SK-N-SH (cell line): ENCODE results near the gene EIF2S1. TPM values are rescaled to one million over a fixed set of nuclear protein-coding genes. Genes with fewer than 3 reads are reported as not detected.
"Not testable (repeated sequence)": the region's sequence is repeated elsewhere in the genome, so short reads cannot be mapped to it uniquely, and the experiment has no call there.

Source experiments
- CTCF ChIA-PET: fragments of 300-600, 350-600 bp; formaldehyde crosslinking; extraction: SDS; loops from one replicate; lab custom pipeline; 2021; lab: Yijun Ruan, JAX
- POLR2A ChIA-PET: fragments of 350-600 bp; sonication (Branson Sonifier 250); formaldehyde crosslinking; extraction: SDS; loops from one replicate; lab custom pipeline; 2020; ENCODE audit warnings: antibody characterized with exemption, inconsistent platforms; lab: Yijun Ruan, JAX
- DNase-seq: peaks from one replicate; pipeline ENCODE4 v3.0.0; 2012
- H2AFZ ChIP-seq: fragments of 200-600 bp; sonication (generic); 2 replicates; pipeline ENCODE4 v1.8.1; 2016; ENCODE audit warnings: antibody characterized with exemption, mild to moderate bottlenecking, low read depth
- H3F3A ChIP-seq: fragments of 200-600 bp; sonication (generic); replicated peaks from 2 replicates; pipeline ENCODE3; 2016; ENCODE audit warnings: antibody characterized with exemption, mild to moderate bottlenecking; ENCODE audit not compliant: insufficient read depth
- H3K27ac ChIP-seq, 2 experiments: fragments of 200-500 bp in 1 of 2; fragments of 200-600 bp in 1 of 2; sonication (Bioruptor generic) in 1 of 2; sonication (generic), shearing (Covaris generic) in 1 of 2; 2 replicates each; pipeline versions ENCODE4 v1.5.1 to v1.6.1; 2014 to 2016; ENCODE audit warnings: low read depth in 2 of 2, inconsistent platforms in 1 of 2, low read length in 1 of 2, mild to moderate bottlenecking in 1 of 2, mixed read lengths in 1 of 2
- H3K27me3 ChIP-seq: fragments of 200-600 bp; sonication (generic), shearing (Covaris generic); 2 replicates; pipeline ENCODE4 v1.6.1; 2016; ENCODE audit warnings: mixed run types; ENCODE audit not compliant: insufficient read depth
- H3K36me3 ChIP-seq, 2 experiments: fragments of 200-500 bp in 1 of 2; fragments of 200-600 bp in 1 of 2; sonication (Bioruptor generic) in 1 of 2; sonication (generic) in 1 of 2; replicated peaks in 1 of 2; 2 replicates each; pipeline versions ENCODE3 to v1.5.1; 2014 to 2016; ENCODE audit warnings: low read length in 1 of 2, mild to moderate bottlenecking in 1 of 2; ENCODE audit not compliant: insufficient read depth in 2 of 2, control insufficient read depth in 1 of 2
- H3K4me1 ChIP-seq, 2 experiments: fragments of 200-500 bp in 1 of 2; fragments of 200-600 bp in 1 of 2; sonication (Bioruptor generic) in 1 of 2; sonication (generic), shearing (Covaris generic) in 1 of 2; 2 replicates each; pipeline versions ENCODE4 v1.5.1 to v1.6.1; 2014 to 2016; ENCODE audit warnings: low read depth in 1 of 2, low read length in 1 of 2, mixed run types in 1 of 2; ENCODE audit not compliant: insufficient read depth in 2 of 2, control insufficient read depth in 1 of 2
- H3K4me2 ChIP-seq: fragments of 200-600 bp; sonication (generic), shearing (Covaris generic); 2 replicates; pipeline ENCODE4 v1.6.1; 2017; ENCODE audit warnings: mixed run types
- H3K4me3 ChIP-seq, 2 experiments: fragments of 200-500 bp in 1 of 2; fragments of 200-600 bp in 1 of 2; sonication (Bioruptor generic) in 1 of 2; sonication (generic), shearing (Covaris generic) in 1 of 2; 2 replicates each; pipeline versions ENCODE4 v1.5.1 to v1.8.1; 2014 to 2016; ENCODE audit warnings: low read depth in 2 of 2, inconsistent platforms in 1 of 2, low read length in 1 of 2, mild to moderate bottlenecking in 1 of 2, mixed read lengths in 1 of 2, moderate library complexity in 1 of 2
- H3K79me2 ChIP-seq: fragments of 200-600 bp; sonication (generic); 2 replicates; pipeline ENCODE4 v1.8.1; 2017; ENCODE audit warnings: mild to moderate bottlenecking; ENCODE audit not compliant: insufficient read depth
- H3K9ac ChIP-seq: fragments of 200-600 bp; sonication (generic); 2 replicates; pipeline ENCODE4 v1.6.1; 2017; ENCODE audit warnings: mixed run types
- H3K9me2 ChIP-seq: fragments of 200-600 bp; sonication (generic); 2 replicates; pipeline ENCODE4 v1.6.1; 2017; ENCODE audit warnings: mixed run types
- H3K9me3 ChIP-seq: fragments of 200-600 bp; sonication (generic); 2 replicates; pipeline ENCODE4 v1.6.1; 2017; ENCODE audit warnings: mixed run types, mild to moderate bottlenecking, moderate library complexity
- H4K20me1 ChIP-seq: fragments of 200-600 bp; sonication (generic); 2 replicates; pipeline ENCODE4 v1.6.1; 2017; ENCODE audit warnings: mild to moderate bottlenecking, mixed run types; ENCODE audit not compliant: insufficient read depth
- ELF1 ChIP-seq: IDR thresholded peaks from 2 replicates; pipeline ENCODE4 v1.4.0; 2012
- FOSL2 ChIP-seq: IDR thresholded peaks from 2 replicates; pipeline ENCODE4 v1.4.0; 2012; ENCODE audit warnings: low read depth, mild to moderate bottlenecking, moderate library complexity, borderline replicate concordance
- FOXJ3 ChIP-seq: sonication (generic); formaldehyde crosslinking; IDR thresholded peaks from 2 replicates; pipeline ENCODE4 v1.5.1; 2020; ENCODE audit warnings: mild to moderate bottlenecking, missing genetic modification reagents
- FOXM1 ChIP-seq: IDR thresholded peaks from 2 replicates; pipeline ENCODE4 v1.4.0; 2012; ENCODE audit warnings: low read depth, mild to moderate bottlenecking
- RAD21 ChIP-seq: IDR thresholded peaks from 2 replicates; pipeline ENCODE4 v1.6.1; 2012; ENCODE audit warnings: mild to moderate bottlenecking, low read length
- SIN3A ChIP-seq: IDR thresholded peaks from 2 replicates; pipeline ENCODE4 v1.6.1; 2012; ENCODE audit warnings: low read depth, mild to moderate bottlenecking, low read length, moderate library complexity, borderline replicate concordance
- TAF1 ChIP-seq: IDR thresholded peaks from 2 replicates; pipeline ENCODE4 v1.6.1; 2012; ENCODE audit warnings: low read depth, mild to moderate bottlenecking, low read length, moderate library complexity, borderline replicate concordance
- TEAD4 ChIP-seq: IDR thresholded peaks from 2 replicates; pipeline ENCODE4 v1.4.0; 2012; ENCODE audit warnings: mild to moderate bottlenecking, borderline replicate concordance; ENCODE audit not compliant: insufficient read depth
- USF1 ChIP-seq: IDR thresholded peaks from 2 replicates; pipeline ENCODE4 v1.4.0; 2012; ENCODE audit warnings: low read depth, borderline replicate concordance
- USF2 ChIP-seq: fragments of 150-350 bp; IDR thresholded peaks from 2 replicates; pipeline ENCODE4 v1.6.1; 2017; ENCODE audit warnings: antibody characterized with exemption, low read length, low read depth, borderline replicate concordance
- YY1 ChIP-seq: IDR thresholded peaks from 2 replicates; pipeline ENCODE4 v1.4.0; 2012; ENCODE audit warnings: low read depth, mild to moderate bottlenecking
- WGBS: methylation state at CpG from one replicate; pipeline ENCODE4 v1.1.6; 2017; ENCODE audit warnings: low lambda C conversion rate; 5-methylcytosine and 5-hydroxymethylcytosine counted together
- polyA plus RNA-seq, 3 experiments: library from polyadenylated mRNA; depleted of rRNA; stranded (reverse); fragments of >200 nt; gene quantifications; 2 replicates each; pipeline ENCODE4 v1.2.3, GENCODE V29; 2012
- TF ChIP-seq, protein P1 (sequence below): IDR thresholded peaks from 2 replicates; pipeline ENCODE4; 2012

Gene EIF2S1
- polyA plus RNA-seq, 1 of the 3 experiments (the other 2 are of a cell fraction), result 57.2 TPM

DNA sequence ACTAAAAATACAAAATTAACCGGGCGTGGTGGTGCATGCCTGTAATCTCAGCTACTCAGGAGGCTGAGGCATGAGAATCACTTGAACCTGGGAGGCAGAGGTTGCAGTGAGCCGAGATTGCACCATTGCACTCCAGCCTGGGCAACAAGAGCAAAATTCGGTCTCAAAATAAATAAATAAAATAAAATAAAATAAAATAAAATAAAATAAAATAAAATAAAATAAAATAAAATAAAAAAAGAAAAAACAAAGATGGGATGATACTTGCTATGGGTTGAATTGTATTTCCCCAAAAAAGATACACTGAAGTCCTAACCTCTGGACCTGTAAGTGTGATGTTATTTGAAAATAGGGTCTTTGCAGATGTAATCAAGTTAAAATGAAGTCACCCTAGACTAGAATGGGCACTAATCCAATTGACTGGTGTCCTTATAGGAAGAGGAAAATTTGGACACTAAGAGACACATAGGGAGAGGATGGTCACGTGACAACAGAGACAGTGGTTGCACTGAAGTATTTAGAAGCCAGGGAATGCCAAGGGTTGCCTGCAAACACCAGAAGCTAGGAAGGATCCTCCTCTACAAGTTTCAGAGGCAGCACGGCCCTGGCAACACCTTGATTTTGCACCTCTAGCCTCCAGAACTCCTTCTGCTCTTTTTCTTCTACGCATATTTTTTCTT lies 48.1 kb downstream of the EIF2S1 start:
- H3K27me3 ChIP-seq, H3F3A ChIP-seq, H3K9me3 ChIP-seq, H4K20me1 ChIP-seq, H3K4me2 ChIP-seq, H3K27ac ChIP-seq, H2AFZ ChIP-seq, H3K9me2 ChIP-seq, H3K4me3 ChIP-seq, H3K4me1 ChIP-seq, H3K9ac ChIP-seq, H3K36me3 ChIP-seq, DNase-seq, H3K79me2 ChIP-seq, POLR2A ChIA-PET: not testable (repeated sequence)
- CTCF ChIA-PET, result interaction anchor here (1.8 to 3.9 kb wide), 3 partner anchors 19 to 163 kb away, joined by 8 to 28 read pairs (median 11); no protein-coding TSS in a partner anchor
- 0 out of 2 replicates have a peak, but pooled peaks have one; percentile 8 for TF ChIP-seq USF1
- 85% methylated on average over 7 of the region's 7 CpGs for WGBS

- H3K27me3 ChIP-seq, result no peaks in the 10 kb centered on the region
- ChIA-PET POLR2A (no interaction called here), CTCF (interaction anchor here (0.6 to 3.9 kb wide), 2 partner anchors 18 to 361 kb away, joined by 3 to 28 read pairs; no protein-coding TSS in a partner anchor)
- no peak overlapping the region for H3K27ac ChIP-seq
- H3K4me2 ChIP-seq, result no peak overlapping the region
- H2AFZ ChIP-seq, result no peak overlapping the region
- H3K4me1 ChIP-seq, result peaks cover 6 to 7% of the 10 kb centered on the region in 2 experiments; a peak in 1 of 4 replicates
- H3K9ac ChIP-seq, result no peak overlapping the region
- no peaks in the 10 kb centered on the region for H3K9me2 ChIP-seq
- H3K79me2 ChIP-seq, result no peaks in the 10 kb centered on the region
- H3K9me3 ChIP-seq, result no peaks in the 10 kb centered on the region
- H3K4me3 ChIP-seq, result no peak overlapping the region
- peaks cover 8% of the 10 kb centered on the region for H3F3A ChIP-seq
- WGBS, result 91% methylated on average over 8 of the region's 8 CpGs
- no peak for DNase-seq
- H4K20me1 ChIP-seq, result no peaks in the 10 kb centered on the region
- TF ChIP-seq TAF1 (no peak), FOSL2 (no peak), RAD21 (no peak), FOXM1 (no peak)
- TF ChIP-seq, protein P1, sequence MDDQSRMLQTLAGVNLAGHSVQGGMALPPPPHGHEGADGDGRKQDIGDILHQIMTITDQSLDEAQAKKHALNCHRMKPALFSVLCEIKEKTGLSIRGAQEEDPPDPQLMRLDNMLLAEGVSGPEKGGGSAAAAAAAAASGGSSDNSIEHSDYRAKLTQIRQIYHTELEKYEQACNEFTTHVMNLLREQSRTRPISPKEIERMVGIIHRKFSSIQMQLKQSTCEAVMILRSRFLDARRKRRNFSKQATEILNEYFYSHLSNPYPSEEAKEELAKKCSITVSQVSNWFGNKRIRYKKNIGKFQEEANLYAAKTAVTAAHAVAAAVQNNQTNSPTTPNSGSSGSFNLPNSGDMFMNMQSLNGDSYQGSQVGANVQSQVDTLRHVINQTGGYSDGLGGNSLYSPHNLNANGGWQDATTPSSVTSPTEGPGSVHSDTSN, result no peak
- H3K36me3 ChIP-seq, result no peaks in the 10 kb centered on the region
Observed at GRCh38 chr14:67409461-67409860, 49.3 kb downstream of the EIF2S1 start.

DNA sequence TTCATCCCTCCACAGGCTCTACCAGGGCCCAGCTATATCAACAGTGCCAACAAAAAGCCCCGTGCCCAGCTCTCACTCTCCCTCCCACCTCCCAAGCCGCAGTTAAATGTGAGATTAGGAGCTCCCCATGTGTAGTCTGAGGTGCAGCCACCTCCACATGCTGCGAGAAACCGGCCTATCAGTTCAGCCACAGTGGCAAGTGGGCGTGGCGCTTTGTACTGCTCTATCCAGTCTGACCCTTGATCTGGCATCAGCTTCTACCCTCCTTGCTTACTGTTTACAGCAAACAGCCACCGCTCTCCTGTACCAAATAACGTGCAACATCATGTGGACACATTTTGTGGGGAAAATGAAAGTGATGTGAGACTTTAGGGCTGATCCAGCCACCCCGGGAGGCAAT lies 50.2 kb downstream of the EIF2S1 start:
- POLR2A ChIA-PET, result interaction anchor here (0.8 kb wide), 1 partner anchor 123 kb away, joined by 3 read pairs; the partner anchor contains the start of gene PLEKHH1
- Histone ChIP-seq H3K4me1 (peaks cover 7 to 10% of the 10 kb centered on the region in 2 experiments; a peak in 1 of 4 replicates), H3K9me3 (no peaks in the 10 kb centered on the region), H3F3A (peaks cover 13% of the 10 kb centered on the region), H3K79me2 (no peaks in the 10 kb centered on the region), H3K9me2 (no peaks in the 10 kb centered on the region), H3K27me3 (no peaks in the 10 kb centered on the region), H3K4me2 (no peak overlapping the region), H3K9ac (no peak overlapping the region), H3K27ac (no peak overlapping the region), H4K20me1 (no peaks in the 10 kb centered on the region), H3K36me3 (no peaks in the 10 kb centered on the region), H2AFZ (no peak overlapping the region), H3K4me3 (no peak overlapping the region)
- WGBS, result 94% methylated on average over 7 of the region's 9 CpGs
- CTCF ChIA-PET, result interaction anchor here (0.9 to 3.9 kb wide), 5 partner anchors 18 to 294 kb away, joined by 3 to 28 read pairs (median 4); partner anchors contain the start of genes ATP6V1D and EIF2S1
- DNase-seq, result no peak
- TF ChIP-seq FOXJ3 (CRISPR knock-in tag) (no peak), ELF1 (no peak), FOXM1 (no peak), YY1 (no peak), TEAD4 (no peak), USF2 (no peak), SIN3A (no peak)
